HG03280 (cell line): ENCODE measurements around the gene ADIG.

ENCODE experiments used
- ATAC-seq: cut with Tn5 transposase; IDR thresholded peaks from one replicate; pipeline ENCODE4 v1.9.1; 2021; ENCODE audit warnings: mild to moderate bottlenecking, moderate library complexity; ENCODE audit not compliant: unreplicated experiment

Gene ADIG

GRCh38 chr20:38600057-38600456, 19.1 kb downstream of the ADIG start:
- no peak for ATAC-seq

- no peak for ATAC-seq
These were observed 20.5 kb downstream of the ADIG start, which contains the start of gene ARHGAP40 for GRCh38 chr20:38601216-38602184. Gene ARHGAP40, plus strand, starts transcription at chr20:38601809.

GRCh38 chr20:38602185-38602581, 21.2 kb downstream of the ADIG start:
- no peak for ATAC-seq

- no peak for ATAC-seq
These were observed 22.3 kb downstream of the ADIG start for GRCh38 chr20:38603286-38603685.

- ATAC-seq = no peak
These were observed 23.9 kb downstream of the ADIG start for GRCh38 chr20:38604873-38605303.

- ATAC-seq = no peak
These were observed 26.4 kb downstream of the ADIG start for GRCh38 chr20:38607351-38607750.

GRCh38 chr20:38608188-38608587, 27.2 kb downstream of the ADIG start:
- no peak for ATAC-seq

GRCh38 chr20:38609815-38610214, 28.8 kb downstream of the ADIG start:
- no peak for ATAC-seq

GRCh38 chr20:38610521-38610920, 29.5 kb downstream of the ADIG start:
- ATAC-seq = no peak

GRCh38 chr20:38612751-38613515, 31.9 kb downstream of the ADIG start:
- no peak for ATAC-seq

- no peak for ATAC-seq
These were observed 34.3 kb downstream of the ADIG start for GRCh38 chr20:38615283-38615682.

- ATAC-seq = no peak
These were observed 35.5 kb downstream of the ADIG start for GRCh38 chr20:38616457-38616856.

- ATAC-seq = no peak
These were observed 36.2 kb downstream of the ADIG start for GRCh38 chr20:38617011-38617829.

- ATAC-seq = no peak
These were observed 36.8 kb downstream of the ADIG start for GRCh38 chr20:38617830-38618196.

- ATAC-seq = no peak
These were observed 39.4 kb downstream of the ADIG start for GRCh38 chr20:38620441-38620840.

- no peak for ATAC-seq
These were observed 42.1 kb downstream of the ADIG start for GRCh38 chr20:38623061-38623460.

- no peak for ATAC-seq
These were observed 43.1 kb downstream of the ADIG start for GRCh38 chr20:38624084-38624483.

GRCh38 chr20:38625896-38626295, 44.9 kb downstream of the ADIG start:
- ATAC-seq = no peak

GRCh38 chr20:38626921-38627659, 46.1 kb downstream of the ADIG start:
- ATAC-seq = no peak
